A549 (cell line): ENCODE results near the gene RAD51B. TPM values are rescaled to one million over a fixed set of nuclear protein-coding genes. Genes with fewer than 3 reads are reported as not detected.

Experiments used
- ATAC-seq, 2 experiments: fragments of 200-7000 bp in 1 of 2; fragments of >200 bp in 1 of 2; cut with Nextera tagmentation in 1 of 2; cut with Tn5 transposase in 1 of 2; 3 replicates each; pipeline versions ENCODE4 v1.8.0 to v1.9.1; 2018 to 2020; ENCODE audit warnings: mild to moderate bottlenecking in 1 of 2, moderate library complexity in 1 of 2
- CTCF ChIA-PET: fragments of 300-600 bp; sonication (Branson Sonifier 250); formaldehyde crosslinking; extraction: SDS; loops from one replicate; lab custom pipeline; 2021; ENCODE audit warnings: antibody characterized with exemption, inconsistent platforms; lab: Yijun Ruan, JAX
- POLR2A ChIA-PET: fragments of 350-600 bp; formaldehyde crosslinking; extraction: SDS; loops from one replicate; lab custom pipeline; 2021; ENCODE audit warnings: antibody characterized with exemption, inconsistent platforms; lab: Yijun Ruan, JAX
- DNase-seq, 2 experiments: peaks; one replicate each; pipeline versions ENCODE4 v3.0.0 to v3.0.0-alpha.2; 2011 to 2016; ENCODE audit warnings: low read depth in 1 of 2, low spot score in 1 of 2
- FAIRE-seq: peaks from 2 replicates; lab custom pipeline; 2011; peaks lifted over from hg19 to GRCh38; lab: Jason Lieb, UNC
- H3K27ac ChIP-seq, 2 experiments: fragments of >200 bp; sonication (Bioruptor Twin); formaldehyde crosslinking; 3 replicates each; pipeline ENCODE4 v1.5.1; 2016 to 2017
- H3K4me1 ChIP-seq: fragments of >200 bp; sonication (Bioruptor Twin); formaldehyde crosslinking; 3 replicates; pipeline ENCODE4 v1.6.1; 2016
- H3K4me2 ChIP-seq: fragments of >200 bp; sonication (Bioruptor Twin); formaldehyde crosslinking; 3 replicates; pipeline ENCODE4 v1.6.1; 2016
- H3K4me3 ChIP-seq: fragments of >200 bp; sonication (Bioruptor Twin); formaldehyde crosslinking; 3 replicates; pipeline ENCODE4 v1.5.1; 2016
- H3K9me3 ChIP-seq: fragments of >200 bp; sonication (Bioruptor Twin); formaldehyde crosslinking; 3 replicates; pipeline ENCODE4 v1.6.1; 2016
- BHLHE40 ChIP-seq: IDR thresholded peaks from 2 replicates; pipeline ENCODE4 v1.6.1; 2012; ENCODE audit warnings: low read depth, low read length, inconsistent platforms
- CBX2 ChIP-seq: fragments of 200-600 bp; sonication (generic); IDR thresholded peaks from 2 replicates; pipeline ENCODE4 v1.6.1; 2016; ENCODE audit warnings: low read depth, mild to moderate bottlenecking, borderline replicate concordance
- CBX8 ChIP-seq: fragments of 200-600 bp; sonication (generic); IDR thresholded peaks from 2 replicates; pipeline ENCODE4 v1.6.1; 2016
- CHD2 ChIP-seq: fragments of 150-350 bp; IDR thresholded peaks from 2 replicates; pipeline ENCODE4 v1.6.1; 2014; ENCODE audit warnings: low read length; ENCODE audit not compliant: partially characterized antibody
- EP300 ChIP-seq, 2 experiments: fragments of >200 bp; sonication (Bioruptor Twin); formaldehyde crosslinking; IDR thresholded peaks; 2 replicates in 1 of 2; 3 replicates in 1 of 2; pipeline ENCODE4 v1.6.1; 2016 to 2017
- FOSL2 ChIP-seq, 2 experiments: fragments of 450-650 bp in 1 of 2; fragments of >200 bp in 1 of 2; sonication (Bioruptor Twin) in 1 of 2; formaldehyde crosslinking; IDR thresholded peaks; 2 replicates each; pipeline versions ENCODE4 v1.5.0 to v1.6.1; 2016 to 2020; ENCODE audit warnings: mild to moderate bottlenecking in 1 of 2, moderate library complexity in 1 of 2
- FOXS1 ChIP-seq: fragments of 250-450 bp; sonication (Bioruptor Pico); IDR thresholded peaks from 2 replicates; pipeline ENCODE4 v1.5.0; 2020; ENCODE audit warnings: mild to moderate bottlenecking, moderate library complexity
- HDAC2 ChIP-seq: fragments of 200-600 bp; sonication (generic); IDR thresholded peaks from 2 replicates; pipeline ENCODE4 v1.6.1; 2016
- HOXA7 ChIP-seq: fragments of 250-450 bp; sonication (Bioruptor Pico); IDR thresholded peaks from 2 replicates; pipeline ENCODE4 v1.5.0; 2020; ENCODE audit warnings: mild to moderate bottlenecking, moderate library complexity
- HOXB13 ChIP-seq: fragments of 250-450 bp; sonication (Bioruptor Pico); IDR thresholded peaks from 2 replicates; pipeline ENCODE4 v1.5.0; 2020; ENCODE audit warnings: low read depth, mild to moderate bottlenecking, moderate library complexity
- HOXB5 ChIP-seq: fragments of 250-450 bp; sonication (Bioruptor Pico); IDR thresholded peaks from 2 replicates; pipeline ENCODE4 v1.5.0; 2020; ENCODE audit warnings: mild to moderate bottlenecking, moderate library complexity
- JUN ChIP-seq, 2 experiments: fragments of >200 bp; sonication (Bioruptor Twin); formaldehyde crosslinking; IDR thresholded peaks; 2 replicates in 1 of 2; 3 replicates in 1 of 2; pipeline ENCODE4 v1.6.1; 2016 to 2017
- JUNB ChIP-seq: fragments of >200 bp; sonication (Bioruptor Twin); formaldehyde crosslinking; IDR thresholded peaks from 2 replicates; pipeline ENCODE4 v1.6.1; 2016
- KDM1A ChIP-seq: fragments of 200-600 bp; sonication (generic); IDR thresholded peaks from 2 replicates; pipeline ENCODE4 v1.6.1; 2016; ENCODE audit warnings: low read depth, mild to moderate bottlenecking
- KDM5A ChIP-seq: fragments of 200-600 bp; sonication (generic); IDR thresholded peaks from 2 replicates; pipeline ENCODE4 v1.6.1; 2016; ENCODE audit warnings: antibody characterized with exemption, mild to moderate bottlenecking
- MAFK ChIP-seq: fragments of 450-650 bp; IDR thresholded peaks from 2 replicates; pipeline ENCODE4 v1.6.1; 2014; ENCODE audit not compliant: partially characterized antibody
- MAZ ChIP-seq: fragments of 150-350 bp; IDR thresholded peaks from 2 replicates; pipeline ENCODE4 v1.6.1; 2014; ENCODE audit warnings: antibody characterized with exemption, low read depth, low read length, borderline replicate concordance
- MYC ChIP-seq: IDR thresholded peaks from 2 replicates; pipeline ENCODE4 v1.6.1; 2012; ENCODE audit warnings: mild to moderate bottlenecking, inconsistent platforms, low read length, improper control_type of control experiment, borderline replicate concordance
- NFE2L2 ChIP-seq: fragments of 150-350 bp; conservative IDR thresholded peaks from 2 replicates; pipeline ENCODE4 v1.6.1; 2014; ENCODE audit warnings: low read length
- NPAS2 ChIP-seq: fragments of 250-450 bp; sonication (Bioruptor Pico); IDR thresholded peaks from 2 replicates; pipeline ENCODE4 v1.8.0; 2022; ENCODE audit warnings: mild to moderate bottlenecking, moderate library complexity, borderline replicate concordance
- PHF8 ChIP-seq: fragments of 200-600 bp; sonication (generic); IDR thresholded peaks from 2 replicates; pipeline ENCODE4 v1.6.1; 2016; ENCODE audit warnings: low read depth, mild to moderate bottlenecking, antibody characterized with exemption, moderate library complexity, borderline replicate concordance
- POLR2AphosphoS2 ChIP-seq: conservative IDR thresholded peaks from 2 replicates; pipeline ENCODE4 v1.6.1; 2012; ENCODE audit warnings: low read length, improper control_type of control experiment, inconsistent platforms
- RAD21 ChIP-seq, 2 experiments: fragments of >200 bp in 1 of 2; sonication (Bioruptor Twin) in 1 of 2; formaldehyde crosslinking in 1 of 2; IDR thresholded peaks in 1 of 2; conservative IDR thresholded peaks in 1 of 2; 2 replicates in 1 of 2; 3 replicates in 1 of 2; pipeline ENCODE4 v1.6.1; 2012 to 2018; ENCODE audit warnings: inconsistent platforms in 1 of 2
- RARB ChIP-seq: fragments of 250-450 bp; sonication (Bioruptor Pico); IDR thresholded peaks from 2 replicates; pipeline ENCODE4 v1.8.0; 2021; ENCODE audit warnings: mild to moderate bottlenecking, moderate library complexity
- RFX5 ChIP-seq: fragments of 450-650 bp; IDR thresholded peaks from 2 replicates; pipeline ENCODE4 v1.7.1; 2014; ENCODE audit warnings: antibody characterized with exemption, mild to moderate bottlenecking, moderate library complexity
- RNF2 ChIP-seq: fragments of 200-600 bp; sonication (generic); IDR thresholded peaks from 2 replicates; pipeline ENCODE4 v1.6.1; 2016; ENCODE audit warnings: low read depth, mild to moderate bottlenecking, antibody characterized with exemption, moderate library complexity, borderline replicate concordance
- SREBF2 ChIP-seq: fragments of 450-650 bp; IDR thresholded peaks from 2 replicates; pipeline ENCODE4 v1.6.1; 2014; ENCODE audit warnings: mild to moderate bottlenecking, moderate library complexity
- TFCP2L1 ChIP-seq: fragments of 250-450 bp; sonication (Bioruptor Pico); IDR thresholded peaks from 2 replicates; pipeline ENCODE4 v1.5.0; 2021; ENCODE audit warnings: mild to moderate bottlenecking
- TP53 ChIP-seq: fragments of 250-450 bp; sonication (Bioruptor Pico); IDR thresholded peaks from 2 replicates; pipeline ENCODE4 v1.5.0; 2021; ENCODE audit warnings: mild to moderate bottlenecking, moderate library complexity
- ZC3H11A ChIP-seq: fragments of 450-650 bp; IDR thresholded peaks from 2 replicates; pipeline ENCODE4 v1.6.1; 2014; ENCODE audit warnings: antibody characterized with exemption, mild to moderate bottlenecking
- ZNF302 ChIP-seq: fragments of 250-450 bp; sonication (Bioruptor Pico); IDR thresholded peaks from 2 replicates; pipeline ENCODE4 v1.9.0; 2021; ENCODE audit warnings: inconsistent platforms, mild to moderate bottlenecking, moderate library complexity
- ZSCAN20 ChIP-seq: fragments of 250-450 bp; sonication (Bioruptor Pico); IDR thresholded peaks from 2 replicates; pipeline ENCODE4 v1.8.0; 2022; ENCODE audit warnings: mild to moderate bottlenecking, moderate library complexity
- WGBS: methylation state at CpG from one replicate; pipeline ENCODE4 v1.1.6; 2017; ENCODE audit errors: missing lambda C conversion rate; 5-methylcytosine and 5-hydroxymethylcytosine counted together
- polyA plus RNA-seq, 4 experiments: library from polyadenylated mRNA; depleted of rRNA in 3 of 4; stranded (reverse); fragments of >200 nt; fragmentation: RNase III in 1 of 4; extraction: RNeasy Plus Mini Kit Qiagen cat#74134 plus additional on column Dnase treatment in 1 of 4; gene quantifications; 2 replicates in 3 of 4; 3 replicates in 1 of 4; pipeline ENCODE4 v1.2.3, GENCODE V29; 2011 to 2017
- TF ChIP-seq, protein P1 (sequence below): IDR thresholded peaks from 2 replicates; pipeline ENCODE4 v1.6.1; 2012
- TF ChIP-seq, protein P2 (sequence below): fragments of 250-450 bp; sonication (Bioruptor Pico); IDR thresholded peaks from 2 replicates; pipeline ENCODE4 v1.5.0; 2020; ENCODE audit warnings: low read depth, mild to moderate bottlenecking, moderate library complexity
- TF ChIP-seq, protein P3 (sequence below): IDR thresholded peaks from 2 replicates; pipeline ENCODE4 v1.6.1; 2012
- TF ChIP-seq, protein P4 (sequence below): fragments of 150-350 bp; IDR thresholded peaks from 2 replicates; pipeline ENCODE4 v1.6.1; 2014; ENCODE audit warnings: low read depth, mild to moderate bottlenecking, low read length
- TF ChIP-seq, protein P5 (sequence below): fragments of 250-450 bp; sonication (Bioruptor Pico); IDR thresholded peaks from 2 replicates; pipeline ENCODE4 v1.5.0; 2021; ENCODE audit warnings: mild to moderate bottlenecking, moderate library complexity, borderline replicate concordance
- TF ChIP-seq, protein P6 (sequence below): IDR thresholded peaks from 2 replicates; pipeline ENCODE4 v1.6.1; 2012; ENCODE audit warnings: low read depth, borderline replicate concordance

Gene RAD51B
- polyA plus RNA-seq, 2 of the 4 experiments (the other 2 are of a cell fraction) = 7.2 to 10.8 TPM

DNA sequence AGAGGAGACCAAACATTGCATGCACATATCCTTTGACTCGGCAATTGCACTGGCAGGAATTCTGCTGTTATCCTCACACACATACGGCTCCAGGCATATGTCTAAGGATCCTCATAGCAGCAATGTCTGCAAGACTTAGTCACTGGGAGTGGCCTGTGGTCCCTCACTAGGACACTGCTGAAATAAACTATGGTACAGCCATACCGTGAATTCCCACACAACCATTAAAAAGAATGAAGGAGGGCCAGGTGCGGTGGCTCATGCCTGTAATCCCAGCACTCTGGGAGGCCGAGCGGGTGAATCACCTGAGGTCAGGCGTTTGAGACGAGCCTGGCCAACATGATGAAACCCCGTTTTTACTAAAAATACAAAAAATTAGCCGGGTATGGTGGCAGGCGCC is 868.2 kb downstream of the RAD51B start:
- peak overlapping the region; percentile 53 for H3K4me2 ChIP-seq
- TF ChIP-seq TFCP2L1 (CRISPR knock-in tag) (no peak), CBX2 (no peak), FOSL2 (IDR thresholded peaks at IDR 0.05) (0 out of 2 replicates have a peak, but pooled peaks have one; percentile 34), FOSL2 (CRISPR knock-in tag; IDR thresholded peaks at IDR 0.05) (peak; percentile 78), RFX5 (no peak), RARB (CRISPR knock-in tag) (no peak), JUNB (peak; percentile 65), CHD2 (no peak), HOXA7 (CRISPR knock-in tag) (no peak), MYC (no peak), KDM5A (no peak), NPAS2 (no peak), POLR2AphosphoS2 (no peak), PHF8 (no peak), MAZ (no peak), HOXB5 (no peak), SREBF2 (no peak), ZSCAN20 (no peak), KDM1A (no peak), RNF2 (no peak), ZNF302 (no peak), EP300 (IDR thresholded peaks at IDR 0.05) (peak; percentile 50 to 81; a peak in 3 of 5 replicates), BHLHE40 (no peak), MAFK (no peak), HDAC2 (no peak), ZC3H11A (no peak), FOXS1 (CRISPR knock-in tag) (no peak), TP53 (CRISPR knock-in tag) (no peak), HOXB13 (CRISPR knock-in tag) (0 out of 2 replicates have a peak, but pooled peaks have one; percentile 23), CBX8 (no peak), NFE2L2 (no peak), RAD21 (conservative IDR thresholded peaks at IDR 0.05 in 1 of 2, IDR thresholded peaks at IDR 0.05 in 1 of 2) (peak in 1 of 2 experiments; percentile 35; a peak in 2 of 5 replicates), JUN (IDR thresholded peaks at IDR 0.05) (peak in 1 of 2 experiments; percentile 55; a peak in 1 of 5 replicates)
- TF ChIP-seq, protein P1, sequence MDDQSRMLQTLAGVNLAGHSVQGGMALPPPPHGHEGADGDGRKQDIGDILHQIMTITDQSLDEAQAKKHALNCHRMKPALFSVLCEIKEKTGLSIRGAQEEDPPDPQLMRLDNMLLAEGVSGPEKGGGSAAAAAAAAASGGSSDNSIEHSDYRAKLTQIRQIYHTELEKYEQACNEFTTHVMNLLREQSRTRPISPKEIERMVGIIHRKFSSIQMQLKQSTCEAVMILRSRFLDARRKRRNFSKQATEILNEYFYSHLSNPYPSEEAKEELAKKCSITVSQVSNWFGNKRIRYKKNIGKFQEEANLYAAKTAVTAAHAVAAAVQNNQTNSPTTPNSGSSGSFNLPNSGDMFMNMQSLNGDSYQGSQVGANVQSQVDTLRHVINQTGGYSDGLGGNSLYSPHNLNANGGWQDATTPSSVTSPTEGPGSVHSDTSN = no peak
- TF ChIP-seq, protein P2, sequence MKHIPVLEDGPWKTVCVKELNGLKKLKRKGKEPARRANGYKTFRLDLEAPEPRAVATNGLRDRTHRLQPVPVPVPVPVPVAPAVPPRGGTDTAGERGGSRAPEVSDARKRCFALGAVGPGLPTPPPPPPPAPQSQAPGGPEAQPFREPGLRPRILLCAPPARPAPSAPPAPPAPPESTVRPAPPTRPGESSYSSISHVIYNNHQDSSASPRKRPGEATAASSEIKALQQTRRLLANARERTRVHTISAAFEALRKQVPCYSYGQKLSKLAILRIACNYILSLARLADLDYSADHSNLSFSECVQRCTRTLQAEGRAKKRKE (CRISPR knock-in tag) = peak; percentile 60; the same call in 1 of the 2 replicates
- TF ChIP-seq, protein P3, sequence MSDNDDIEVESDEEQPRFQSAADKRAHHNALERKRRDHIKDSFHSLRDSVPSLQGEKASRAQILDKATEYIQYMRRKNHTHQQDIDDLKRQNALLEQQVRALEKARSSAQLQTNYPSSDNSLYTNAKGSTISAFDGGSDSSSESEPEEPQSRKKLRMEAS = peak; percentile 60
- TF ChIP-seq, protein P4, sequence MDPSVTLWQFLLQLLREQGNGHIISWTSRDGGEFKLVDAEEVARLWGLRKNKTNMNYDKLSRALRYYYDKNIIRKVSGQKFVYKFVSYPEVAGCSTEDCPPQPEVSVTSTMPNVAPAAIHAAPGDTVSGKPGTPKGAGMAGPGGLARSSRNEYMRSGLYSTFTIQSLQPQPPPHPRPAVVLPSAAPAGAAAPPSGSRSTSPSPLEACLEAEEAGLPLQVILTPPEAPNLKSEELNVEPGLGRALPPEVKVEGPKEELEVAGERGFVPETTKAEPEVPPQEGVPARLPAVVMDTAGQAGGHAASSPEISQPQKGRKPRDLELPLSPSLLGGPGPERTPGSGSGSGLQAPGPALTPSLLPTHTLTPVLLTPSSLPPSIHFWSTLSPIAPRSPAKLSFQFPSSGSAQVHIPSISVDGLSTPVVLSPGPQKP = no peak
- TF ChIP-seq, protein P5, sequence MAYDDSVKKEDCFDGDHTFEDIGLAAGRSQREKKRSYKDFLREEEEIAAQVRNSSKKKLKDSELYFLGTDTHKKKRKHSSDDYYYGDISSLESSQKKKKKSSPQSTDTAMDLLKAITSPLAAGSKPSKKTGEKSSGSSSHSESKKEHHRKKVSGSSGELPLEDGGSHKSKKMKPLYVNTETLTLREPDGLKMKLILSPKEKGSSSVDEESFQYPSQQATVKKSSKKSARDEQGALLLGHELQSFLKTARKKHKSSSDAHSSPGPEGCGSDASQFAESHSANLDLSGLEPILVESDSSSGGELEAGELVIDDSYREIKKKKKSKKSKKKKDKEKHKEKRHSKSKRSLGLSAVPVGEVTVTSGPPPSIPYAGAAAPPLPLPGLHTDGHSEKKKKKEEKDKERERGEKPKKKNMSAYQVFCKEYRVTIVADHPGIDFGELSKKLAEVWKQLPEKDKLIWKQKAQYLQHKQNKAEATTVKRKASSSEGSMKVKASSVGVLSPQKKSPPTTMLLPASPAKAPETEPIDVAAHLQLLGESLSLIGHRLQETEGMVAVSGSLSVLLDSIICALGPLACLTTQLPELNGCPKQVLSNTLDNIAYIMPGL (CRISPR knock-in tag) = no peak
- TF ChIP-seq, protein P6, sequence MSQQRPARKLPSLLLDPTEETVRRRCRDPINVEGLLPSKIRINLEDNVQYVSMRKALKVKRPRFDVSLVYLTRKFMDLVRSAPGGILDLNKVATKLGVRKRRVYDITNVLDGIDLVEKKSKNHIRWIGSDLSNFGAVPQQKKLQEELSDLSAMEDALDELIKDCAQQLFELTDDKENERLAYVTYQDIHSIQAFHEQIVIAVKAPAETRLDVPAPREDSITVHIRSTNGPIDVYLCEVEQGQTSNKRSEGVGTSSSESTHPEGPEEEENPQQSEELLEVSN = no peak

More for the DNA sequence above, 868.2 kb downstream of the RAD51B start:
- 35% methylated on average over 11 of the region's 11 CpGs for WGBS
- FAIRE-seq (peak; percentile 65), DNase-seq (peak; percentile 80 to 82), ATAC-seq (peak; percentile 78 to 86; a peak in 5 of 6 replicates)
- H3K9me3 ChIP-seq = peaks cover 6% of the 10 kb centered on the region; the same call in 1 of the 3 replicates
- POLR2A ChIA-PET = interaction anchor here (2.0 kb wide), 1 partner anchor 97 kb away, joined by 6 read pairs; no protein-coding TSS in a partner anchor
- CTCF ChIA-PET = interaction anchor here (1.5 kb wide), 1 partner anchor 12 kb away, joined by 3 read pairs; no protein-coding TSS in a partner anchor
- peaks cover 48% of the 10 kb centered on the region for H3K4me1 ChIP-seq
- H3K4me3 ChIP-seq = no peak overlapping the region
- peak overlapping the region; percentile 86 to 94 for H3K27ac ChIP-seq
